Stimulated activated CD4-positive, alpha-beta T cell treated with anti-CD3 and anti-CD28 coated beads, Interleukin-15, amount 100 ng/mL, for 1 hour (primary cell): ENCODE measurements around the gene SCGB2B2.
"Not testable (repeated sequence)": the region's sequence is repeated elsewhere in the genome, so short reads cannot be mapped to it uniquely, and the experiment has no call there.

Experiments
- DNase-seq, 2 donors: peaks; one replicate each; pipeline ENCODE4 v3.0.0-alpha.2; 2020; ENCODE audit warnings: low read depth in 1 of 2, low spot score in 1 of 2

SCGB2B2 gene

GRCh38 chr19:34676697-34677385 is at the start of gene SCGB2B2:
Gene SCGB2B2, minus strand, starts transcription at chr19:34677159. Its CDS starts 82,596 bp downstream, at chr19:34594563.
- DNase-seq: peak in 1 of 2 donors; percentile 22

- DNase-seq: no peak
These were observed 48.4 kb upstream of the SCGB2B2 start for GRCh38 chr19:34725400-34725799.

GRCh38 chr19:34722353-34722752 is 45.4 kb upstream of the SCGB2B2 start:
- DNase-seq: no peak

GRCh38 chr19:34715357-34715756 is 38.4 kb upstream of the SCGB2B2 start:
- no peak for DNase-seq

GRCh38 chr19:34713262-34713637 is 36.3 kb upstream of the SCGB2B2 start:
- no peak for DNase-seq

GRCh38 chr19:34712395-34713261 is 35.7 kb upstream of the SCGB2B2 start:
- peak in 1 of 2 donors; percentile 18 for DNase-seq

GRCh38 chr19:34711890-34712289 is 34.9 kb upstream of the SCGB2B2 start:
- no peak for DNase-seq

GRCh38 chr19:34707661-34708060 is 30.7 kb upstream of the SCGB2B2 start:
- DNase-seq: no peak

- DNase-seq: no peak
These were observed 15.6 kb upstream of the SCGB2B2 start for GRCh38 chr19:34692549-34692948.

GRCh38 chr19:34690372-34690771 is 13.4 kb upstream of the SCGB2B2 start:
- DNase-seq: no peak

- no peak for DNase-seq
These were observed 11.6 kb upstream of the SCGB2B2 start for GRCh38 chr19:34688592-34688991.

GRCh38 chr19:34687348-34687747 is 10.4 kb upstream of the SCGB2B2 start:
- no peak for DNase-seq

GRCh38 chr19:34686455-34686854 is 9.5 kb upstream of the SCGB2B2 start:
- no peak for DNase-seq

GRCh38 chr19:34685266-34685665 is 8.3 kb upstream of the SCGB2B2 start:
- not testable (repeated sequence) for DNase-seq

GRCh38 chr19:34681478-34681877 is 4.5 kb upstream of the SCGB2B2 start:
- no peak for DNase-seq

- DNase-seq: no peak
These were observed 1.5 kb upstream of the SCGB2B2 start for GRCh38 chr19:34678421-34678820.

GRCh38 chr19:34678085-34678412 is 1.1 kb upstream of the SCGB2B2 start:
- DNase-seq: peak in 1 of 2 donors; percentile 10

- DNase-seq: peak; percentile 84 to 89
These were observed 576 bp upstream of the SCGB2B2 start, which contains the start of gene ZNF302 for GRCh38 chr19:34677386-34678084. Gene ZNF302, plus strand, starts transcription at chr19:34677678. Its CDS starts 1,127 bp downstream, at chr19:34678805.

GRCh38 chr19:34675919-34676318 is 1.0 kb downstream of the SCGB2B2 start:
- DNase-seq: no peak

- no peak for DNase-seq
These were observed 1.7 kb downstream of the SCGB2B2 start for GRCh38 chr19:34675250-34675649.

GRCh38 chr19:34673590-34673989 is 3.4 kb downstream of the SCGB2B2 start:
- no peak for DNase-seq

- no peak for DNase-seq
These were observed 5.0 kb downstream of the SCGB2B2 start for GRCh38 chr19:34671972-34672371.
